ENCODE data around the gene KIF12.

KIF12 gene

GRCh38 chr9:114108016-114108833, 9.1 kb upstream of the KIF12 start:
- H3K9me3 Mint-ChIP-seq, result no peaks in the 10 kb centered on the region
- peaks cover 1% of the 10 kb centered on the region for H3K36me3 Mint-ChIP-seq (ENCODE audit: insufficient read depth)
- ATAC-seq (replicated peaks; ENCODE audit: extremely low read depth, poor library complexity, severe bottlenecking) (peak; percentile 43), DNase-seq (ENCODE audit: low spot score in 2 of 2) (no peak)
- H3K4me1 Mint-ChIP-seq, result no peaks in the 10 kb centered on the region
- H3K4me3 Mint-ChIP-seq, result no peak overlapping the region
- H3K27me3 Mint-ChIP-seq, result peaks cover 36% of the 10 kb centered on the region
- H3K27ac Mint-ChIP-seq (ENCODE audit: low read depth), result no peak overlapping the region

- no peaks in the 10 kb centered on the region for H3K9me3 Mint-ChIP-seq
- H3K4me3 Mint-ChIP-seq, result no peak overlapping the region
- peaks cover 1% of the 10 kb centered on the region for H3K36me3 Mint-ChIP-seq (ENCODE audit: insufficient read depth)
- no peaks in the 10 kb centered on the region for H3K4me1 Mint-ChIP-seq
- H3K27ac Mint-ChIP-seq (ENCODE audit: low read depth), result no peak overlapping the region
- ATAC-seq (replicated peaks; ENCODE audit: extremely low read depth, poor library complexity, severe bottlenecking) (no peak), DNase-seq (ENCODE audit: low spot score in 2 of 2) (no peak)
- H3K27me3 Mint-ChIP-seq, result peaks cover 36% of the 10 kb centered on the region
Measured at GRCh38 chr9:114107286-114108001, 8.4 kb upstream of the KIF12 start.

GRCh38 chr9:114105236-114105635, 6.1 kb upstream of the KIF12 start:
- Mint-ChIP-seq H3K9me3 (peaks cover 5% of the 10 kb centered on the region), H3K36me3 (ENCODE audit: insufficient read depth) (peaks cover 4% of the 10 kb centered on the region), H3K4me3 (no peak overlapping the region), H3K27ac (ENCODE audit: low read depth) (no peak overlapping the region), H3K27me3 (peaks cover 41% of the 10 kb centered on the region), H3K4me1 (no peaks in the 10 kb centered on the region)
- DNase-seq (ENCODE audit: low spot score in 2 of 2) (no peak), ATAC-seq (replicated peaks; ENCODE audit: extremely low read depth, poor library complexity, severe bottlenecking) (no peak)

GRCh38 chr9:114102484-114102883, 3.4 kb upstream of the KIF12 start:
- H3K27me3 Mint-ChIP-seq, result peaks cover 49% of the 10 kb centered on the region
- peaks cover 5% of the 10 kb centered on the region for H3K9me3 Mint-ChIP-seq

GRCh38 chr9:114100536-114100935, 1.4 kb upstream of the KIF12 start:
- ATAC-seq (replicated peaks; ENCODE audit: extremely low read depth, poor library complexity, severe bottlenecking) (no peak), DNase-seq (ENCODE audit: low spot score in 2 of 2) (no peak)
- Mint-ChIP-seq H3K36me3 (ENCODE audit: insufficient read depth) (peaks cover 3% of the 10 kb centered on the region), H3K4me3 (no peak overlapping the region), H3K9me3 (peaks cover 5% of the 10 kb centered on the region), H3K4me1 (peaks cover 5% of the 10 kb centered on the region), H3K27me3 (peaks cover 69% of the 10 kb centered on the region), H3K27ac (ENCODE audit: low read depth) (no peak overlapping the region)

More at GRCh38 chr9:114102484-114102883, 3.4 kb upstream of the KIF12 start:
- ATAC-seq (replicated peaks; ENCODE audit: extremely low read depth, poor library complexity, severe bottlenecking) (no peak), DNase-seq (ENCODE audit: low spot score in 2 of 2) (no peak)
- H3K36me3 Mint-ChIP-seq (ENCODE audit: insufficient read depth), result peaks cover 4% of the 10 kb centered on the region
- H3K4me1 Mint-ChIP-seq, result peaks cover 2% of the 10 kb centered on the region
- H3K27ac Mint-ChIP-seq (ENCODE audit: low read depth), result no peak overlapping the region
- H3K4me3 Mint-ChIP-seq, result no peak overlapping the region

GRCh38 chr9:114099669-114100270, 678 bp upstream of the KIF12 start:
- peaks cover 5% of the 10 kb centered on the region for H3K4me1 Mint-ChIP-seq
- H3K9me3 Mint-ChIP-seq, result peaks cover 5% of the 10 kb centered on the region
- peaks cover 76% of the 10 kb centered on the region for H3K27me3 Mint-ChIP-seq
- H3K36me3 Mint-ChIP-seq (ENCODE audit: insufficient read depth), result peaks cover 3% of the 10 kb centered on the region
- no peak overlapping the region for H3K4me3 Mint-ChIP-seq
- ATAC-seq (replicated peaks; ENCODE audit: extremely low read depth, poor library complexity, severe bottlenecking), result no peak
- no peak overlapping the region for H3K27ac Mint-ChIP-seq (ENCODE audit: low read depth)
- no peak for DNase-seq (ENCODE audit: low spot score in 2 of 2)

GRCh38 chr9:114098021-114098935, 814 bp downstream of the KIF12 start:
- peak; percentile 36 for ATAC-seq (replicated peaks; ENCODE audit: extremely low read depth, poor library complexity, severe bottlenecking)
- Mint-ChIP-seq H3K27me3 (peaks cover 79% of the 10 kb centered on the region), H3K36me3 (ENCODE audit: insufficient read depth) (peaks cover 3% of the 10 kb centered on the region), H3K9me3 (peaks cover 5% of the 10 kb centered on the region), H3K27ac (ENCODE audit: low read depth) (no peak overlapping the region), H3K4me1 (peaks cover 5% of the 10 kb centered on the region), H3K4me3 (peak overlapping the region; percentile 36)
- DNase-seq (ENCODE audit: low spot score in 2 of 2), result no peak

- Mint-ChIP-seq H3K4me3 (peak overlapping the region; percentile 36), H3K27me3 (peaks cover 72% of the 10 kb centered on the region)
- no peak for DNase-seq (ENCODE audit: low spot score in 2 of 2)
Measured at GRCh38 chr9:114097613-114098020, 1.5 kb downstream of the KIF12 start.

GRCh38 chr9:114096866-114097612, 2.1 kb downstream of the KIF12 start:
- peaks cover 5% of the 10 kb centered on the region for H3K4me1 Mint-ChIP-seq
- no peak for ATAC-seq (replicated peaks; ENCODE audit: extremely low read depth, poor library complexity, severe bottlenecking)
- H3K27ac Mint-ChIP-seq (ENCODE audit: low read depth), result no peak overlapping the region
- DNase-seq (ENCODE audit: low spot score in 2 of 2), result no peak
- H3K36me3 Mint-ChIP-seq (ENCODE audit: insufficient read depth), result peaks cover 3% of the 10 kb centered on the region
- peak overlapping the region; percentile 36 for H3K4me3 Mint-ChIP-seq
- H3K27me3 Mint-ChIP-seq, result peaks cover 67% of the 10 kb centered on the region
- H3K9me3 Mint-ChIP-seq, result peaks cover 4% of the 10 kb centered on the region

More at GRCh38 chr9:114097613-114098020, 1.5 kb downstream of the KIF12 start:
- ATAC-seq (replicated peaks; ENCODE audit: extremely low read depth, poor library complexity, severe bottlenecking), result no peak
- peaks cover 3% of the 10 kb centered on the region for H3K36me3 Mint-ChIP-seq (ENCODE audit: insufficient read depth)
- H3K9me3 Mint-ChIP-seq, result peaks cover 5% of the 10 kb centered on the region
- peaks cover 5% of the 10 kb centered on the region for H3K4me1 Mint-ChIP-seq
- no peak overlapping the region for H3K27ac Mint-ChIP-seq (ENCODE audit: low read depth)

- peaks cover 5% of the 10 kb centered on the region for H3K4me1 Mint-ChIP-seq
- peaks cover 60% of the 10 kb centered on the region for H3K27me3 Mint-ChIP-seq
- ATAC-seq (replicated peaks; ENCODE audit: extremely low read depth, poor library complexity, severe bottlenecking) (no peak), DNase-seq (ENCODE audit: low spot score in 2 of 2) (no peak)
- peak overlapping the region; percentile 13 for H3K4me3 Mint-ChIP-seq
- H3K36me3 Mint-ChIP-seq (ENCODE audit: insufficient read depth), result peaks cover 3% of the 10 kb centered on the region
- no peaks in the 10 kb centered on the region for H3K9me3 Mint-ChIP-seq
- no peak overlapping the region for H3K27ac Mint-ChIP-seq (ENCODE audit: low read depth)
Measured at GRCh38 chr9:114096041-114096511, 3.0 kb downstream of the KIF12 start.

- Mint-ChIP-seq H3K36me3 (ENCODE audit: insufficient read depth) (no peaks in the 10 kb centered on the region), H3K4me3 (no peak overlapping the region), H3K9me3 (no peaks in the 10 kb centered on the region), H3K27ac (ENCODE audit: low read depth) (no peak overlapping the region), H3K27me3 (peaks cover 62% of the 10 kb centered on the region), H3K4me1 (peaks cover 5% of the 10 kb centered on the region)
- ATAC-seq (replicated peaks; ENCODE audit: extremely low read depth, poor library complexity, severe bottlenecking), result no peak
- no peak for DNase-seq (ENCODE audit: low spot score in 2 of 2)
Measured at GRCh38 chr9:114094971-114095370, 4.1 kb downstream of the KIF12 start.

Measured in central memory CD8-positive, alpha-beta T cell (primary cell).